GM19043 (cell line): ENCODE measurements around the gene ANKRD44.

ENCODE experiments used
- ATAC-seq: cut with Tn5 transposase; IDR thresholded peaks from one replicate; pipeline ENCODE4 v1.9.1; 2021; ENCODE audit warnings: low read depth; ENCODE audit not compliant: unreplicated experiment

Gene ANKRD44

DNA sequence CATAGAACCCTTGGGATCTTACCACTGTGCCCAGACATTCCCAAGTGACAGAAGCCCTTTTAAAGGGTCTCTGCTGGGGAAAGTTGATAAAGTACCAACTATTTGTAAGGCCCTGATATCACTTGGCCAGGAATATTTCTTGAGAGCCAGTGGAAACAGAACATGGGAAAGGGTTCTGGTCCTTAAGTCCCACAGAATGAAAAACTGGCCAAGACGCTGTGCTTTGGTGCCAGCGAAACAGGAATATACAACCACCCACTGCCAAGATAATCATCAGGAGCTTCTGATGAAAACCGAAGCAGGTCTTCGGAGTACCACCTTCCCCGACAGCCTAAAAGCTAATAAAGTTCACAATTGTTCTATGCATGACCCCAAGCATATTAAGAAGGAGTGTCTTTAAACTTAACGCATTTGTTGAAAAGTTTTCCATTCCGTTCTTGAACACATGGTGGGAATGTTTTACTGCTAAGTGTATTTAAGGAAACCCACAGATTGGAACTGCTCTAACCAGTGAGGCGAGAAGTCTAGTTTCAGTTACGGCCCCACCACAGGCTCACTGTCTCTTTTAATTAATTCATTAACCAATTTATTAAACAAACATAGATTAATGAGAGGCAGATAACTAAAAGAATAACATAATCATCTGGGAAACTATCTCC is 152.6 kb downstream of the ANKRD44 start:
- ATAC-seq: no peak

DNA sequence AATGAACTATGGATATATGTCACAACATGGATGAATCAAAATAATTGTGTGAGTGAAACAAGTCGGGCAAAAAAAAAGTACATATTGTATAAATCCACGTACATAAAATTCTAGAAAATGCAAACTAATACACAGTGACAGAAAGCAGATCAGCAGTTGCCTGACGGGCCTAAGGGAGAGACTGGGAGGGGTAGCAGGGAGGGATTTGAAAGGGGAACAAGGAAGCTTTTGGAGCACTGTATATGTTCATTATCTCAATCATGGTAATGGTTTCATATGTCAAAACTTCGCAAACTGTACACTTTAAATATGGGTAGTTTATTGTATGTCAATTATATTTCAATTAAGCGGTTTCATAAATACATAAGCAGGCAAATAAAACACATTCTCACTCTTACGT is 153.8 kb downstream of the ANKRD44 start:
- no peak for ATAC-seq

DNA sequence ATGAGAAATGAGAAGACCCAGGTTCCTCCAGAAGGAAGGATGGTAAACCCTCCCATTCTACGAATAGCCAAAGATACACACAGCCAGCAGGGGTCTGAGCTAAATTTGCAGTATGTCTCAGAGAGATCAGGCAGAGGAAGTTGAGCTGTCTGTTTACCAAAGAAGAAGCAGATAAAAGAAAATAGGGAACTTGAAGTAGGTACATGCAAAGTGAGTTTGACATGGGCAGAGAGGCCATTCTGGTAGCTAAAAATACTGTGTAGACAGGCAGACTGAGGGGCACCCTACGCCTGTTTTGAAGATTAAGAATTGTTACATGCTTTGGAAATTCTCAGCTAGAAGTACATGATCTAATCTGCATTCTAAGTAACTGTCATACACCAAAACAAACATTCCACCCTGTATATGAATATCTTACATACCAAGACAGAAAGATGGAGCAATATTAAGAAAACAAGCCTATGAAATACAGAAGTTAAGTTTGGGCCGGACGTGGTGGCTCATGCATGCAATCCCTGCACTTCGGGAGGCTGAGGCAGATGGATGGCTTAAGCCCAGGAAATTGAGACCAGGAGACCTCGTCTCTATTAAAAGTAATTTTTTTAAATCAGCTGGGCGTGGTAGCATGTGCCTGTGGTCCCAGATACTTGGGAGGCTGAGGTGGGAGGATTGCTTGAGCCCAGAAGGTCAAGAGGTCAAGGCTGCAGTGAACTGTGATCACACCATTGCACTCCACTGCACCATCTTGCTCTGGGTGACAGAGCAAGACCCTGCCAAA is 157.9 kb downstream of the ANKRD44 start:
- peak; percentile 85 for ATAC-seq

DNA sequence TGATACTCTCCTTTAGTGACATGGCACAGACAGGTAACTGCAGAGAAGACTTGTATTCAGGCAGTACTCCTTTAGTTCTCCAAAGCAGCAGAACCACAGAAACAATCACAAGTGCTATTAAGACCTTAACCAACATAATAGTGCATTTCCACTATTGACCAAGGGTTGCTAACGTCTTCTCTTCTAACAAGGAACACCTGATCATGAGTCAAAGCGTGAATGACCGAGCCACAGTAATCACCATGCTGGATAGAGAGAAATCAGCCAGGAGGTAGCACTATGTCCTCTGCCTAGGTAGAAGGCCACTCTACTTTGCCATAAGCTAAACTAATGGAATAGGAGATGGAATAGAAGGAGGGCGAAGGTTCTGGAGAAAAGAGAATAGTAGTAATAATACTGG is 161.0 kb downstream of the ANKRD44 start:
- ATAC-seq: no peak

DNA sequence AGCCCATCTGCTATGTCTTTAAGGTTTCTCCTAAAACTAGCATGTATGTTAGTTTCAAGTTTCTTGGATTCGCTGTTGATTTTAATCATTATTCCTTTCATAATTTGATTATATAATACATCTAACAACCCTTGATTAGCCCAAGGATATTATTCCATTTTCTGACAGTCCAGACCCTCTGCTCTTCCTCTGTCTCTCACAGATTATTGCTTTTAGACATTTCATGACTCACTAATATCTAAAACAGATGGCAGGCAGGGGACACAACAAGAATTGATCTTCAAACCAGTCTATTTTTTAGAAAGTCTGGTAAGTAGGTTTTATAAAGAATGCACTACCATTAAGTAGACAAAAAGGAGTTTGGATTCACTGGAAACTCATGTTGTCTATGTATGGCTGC is 162.2 kb downstream of the ANKRD44 start:
- ATAC-seq: no peak

DNA sequence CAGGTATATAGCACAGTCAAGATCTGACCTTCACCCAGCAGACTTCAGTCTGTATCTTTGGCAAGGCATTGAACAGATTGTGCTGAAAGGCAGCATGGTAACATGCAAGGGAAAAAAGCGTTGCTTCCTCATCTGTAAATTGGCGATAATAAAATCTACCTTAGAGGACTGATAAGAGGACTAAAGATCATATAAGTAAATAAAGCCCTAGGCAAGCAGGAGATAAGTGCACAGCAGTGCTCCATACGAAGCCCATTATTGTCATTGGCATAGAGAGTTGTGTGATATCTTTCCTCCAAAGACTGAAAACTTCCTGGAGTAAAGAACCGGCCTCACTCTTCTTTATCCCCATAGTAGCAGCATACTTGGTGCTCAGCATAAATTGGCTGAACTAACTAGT is 162.6 kb downstream of the ANKRD44 start:
- no peak for ATAC-seq

DNA sequence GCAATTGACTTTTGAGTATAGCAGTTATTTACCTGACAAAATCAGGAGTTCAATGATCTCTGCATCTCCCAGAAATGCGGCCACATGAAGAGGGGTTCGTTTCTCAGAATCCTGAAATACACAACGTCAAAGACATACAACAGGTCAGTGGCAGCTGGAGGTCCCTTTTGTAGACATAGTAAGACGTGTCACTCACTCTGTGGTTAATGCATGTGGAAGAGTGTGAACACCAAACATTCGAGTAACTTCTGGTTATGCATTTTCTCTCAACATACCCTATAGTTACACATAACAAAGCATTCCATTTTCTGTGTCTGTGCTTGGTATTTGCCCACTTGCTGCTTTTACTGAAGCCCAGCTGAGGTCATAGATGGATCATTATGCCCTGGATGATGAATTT is 163.6 kb downstream of the ANKRD44 start:
- ATAC-seq: no peak

DNA sequence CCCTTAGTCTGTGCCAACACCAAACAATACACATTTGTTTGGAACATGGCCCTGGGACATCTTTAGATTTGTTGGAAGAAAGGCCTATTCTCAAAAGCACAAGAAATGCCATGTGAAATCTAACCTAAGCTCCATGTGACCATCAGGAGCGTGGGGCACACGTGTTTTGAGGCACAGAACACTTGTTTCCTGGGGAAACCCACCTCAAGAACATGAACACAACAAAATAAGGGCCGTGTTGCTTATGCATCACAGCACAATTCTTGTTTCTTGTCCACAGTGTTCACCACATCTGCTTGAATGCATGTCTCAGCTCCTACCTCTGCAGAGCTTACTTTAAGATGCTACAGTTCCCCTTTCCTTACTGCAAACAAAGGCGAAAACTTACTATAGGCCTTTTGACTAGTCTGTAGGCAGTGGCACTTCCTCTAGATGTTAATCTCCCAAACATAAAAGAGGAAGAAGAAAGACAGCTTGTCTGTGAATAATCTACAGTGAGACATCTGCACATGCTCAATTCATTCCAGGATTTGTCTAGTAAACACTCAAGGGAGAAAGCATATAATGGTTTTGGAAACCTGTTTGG is 165.0 kb downstream of the ANKRD44 start:
- peak; percentile 96 for ATAC-seq

DNA sequence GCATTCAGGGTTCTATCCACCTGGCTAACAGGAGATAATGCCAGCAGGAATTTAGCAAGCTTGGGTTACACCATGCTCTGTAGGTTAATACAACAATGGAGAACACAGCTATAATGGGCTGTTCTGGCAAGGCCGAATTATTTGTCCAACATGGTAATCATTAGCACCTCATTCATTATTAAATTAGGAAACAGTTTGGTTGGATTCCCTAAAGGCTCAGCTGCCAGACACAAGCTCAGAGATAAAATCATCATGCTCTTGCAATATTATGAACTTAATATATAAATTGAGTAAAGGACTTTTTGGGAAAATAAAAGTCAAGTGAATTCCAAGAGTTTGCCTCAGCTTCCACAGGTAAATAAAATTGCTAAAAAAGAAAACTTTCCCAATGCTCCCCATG is 166.4 kb downstream of the ANKRD44 start:
- ATAC-seq: no peak

DNA sequence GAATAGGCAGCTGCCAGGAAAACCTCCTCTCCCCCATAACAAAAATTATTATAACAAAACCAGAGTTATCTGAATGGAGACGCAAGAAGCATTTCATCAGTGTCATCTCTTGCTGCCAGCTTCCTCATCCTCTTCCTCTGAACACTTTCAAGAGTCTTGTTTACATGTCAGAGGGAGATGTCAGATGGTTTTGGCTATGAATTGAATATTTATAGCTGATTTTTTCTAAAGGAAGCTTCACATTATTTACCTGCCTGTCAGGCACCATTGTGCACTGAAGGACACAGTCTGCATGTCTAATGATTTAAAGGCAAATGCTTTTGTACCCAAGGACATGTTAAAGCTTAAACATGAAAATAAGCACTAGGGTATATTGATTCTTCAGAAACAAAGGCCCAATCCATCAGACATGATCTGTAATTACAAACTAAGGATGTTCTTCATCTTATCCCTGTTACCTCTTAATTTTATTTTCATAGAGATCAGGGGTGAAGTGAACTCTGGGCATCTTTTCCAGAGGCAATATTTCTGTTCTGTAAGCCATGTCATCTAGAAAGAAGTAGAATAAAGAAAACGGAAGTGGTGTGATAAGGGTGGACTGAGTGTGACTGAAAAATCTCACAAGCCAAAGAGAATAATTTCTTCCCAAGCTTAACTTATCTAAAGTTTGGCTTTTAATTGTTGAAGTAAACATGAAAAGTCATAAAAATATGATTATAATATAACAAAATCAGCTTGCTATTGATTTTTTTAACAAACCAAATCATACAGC is 168.7 kb downstream of the ANKRD44 start:
- ATAC-seq: no peak

DNA sequence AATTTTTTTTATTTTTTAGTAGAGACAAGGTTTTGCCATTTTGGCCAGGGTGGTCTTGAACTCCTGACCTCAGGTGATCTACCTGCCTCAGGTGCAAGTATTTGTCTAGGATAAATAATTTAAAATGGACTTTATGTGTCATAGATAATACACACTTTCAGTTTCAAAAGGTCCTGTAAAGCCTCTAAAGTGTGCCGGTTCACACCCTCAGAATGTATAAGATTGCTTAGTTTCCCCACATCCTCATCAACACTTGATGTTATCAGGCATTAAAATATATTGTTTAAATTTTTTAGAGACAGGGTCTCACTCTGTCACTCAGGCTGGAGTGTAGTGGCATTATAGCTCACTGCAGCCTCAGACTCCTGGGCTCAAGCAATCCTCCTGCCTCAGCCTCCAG is 170.5 kb downstream of the ANKRD44 start:
- no peak for ATAC-seq

DNA sequence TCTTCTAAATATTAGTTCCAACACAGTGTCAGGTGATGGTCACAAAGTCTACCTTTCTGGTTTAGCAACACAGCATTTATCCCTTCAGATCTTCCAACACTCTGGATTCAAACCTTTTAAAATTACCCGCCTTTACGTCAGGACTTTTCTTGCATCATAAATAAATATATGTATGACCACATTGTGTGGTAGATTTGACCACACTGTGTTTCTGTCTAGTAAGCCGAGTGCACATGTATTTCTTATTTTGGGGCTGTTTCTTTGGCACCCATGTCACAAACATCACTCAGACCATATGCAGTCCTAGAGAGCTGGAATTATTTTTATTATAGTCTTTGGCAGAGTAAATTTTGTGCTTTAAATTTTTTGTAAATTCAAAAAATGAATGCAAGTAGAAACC is 172.1 kb downstream of the ANKRD44 start:
- no peak for ATAC-seq

DNA sequence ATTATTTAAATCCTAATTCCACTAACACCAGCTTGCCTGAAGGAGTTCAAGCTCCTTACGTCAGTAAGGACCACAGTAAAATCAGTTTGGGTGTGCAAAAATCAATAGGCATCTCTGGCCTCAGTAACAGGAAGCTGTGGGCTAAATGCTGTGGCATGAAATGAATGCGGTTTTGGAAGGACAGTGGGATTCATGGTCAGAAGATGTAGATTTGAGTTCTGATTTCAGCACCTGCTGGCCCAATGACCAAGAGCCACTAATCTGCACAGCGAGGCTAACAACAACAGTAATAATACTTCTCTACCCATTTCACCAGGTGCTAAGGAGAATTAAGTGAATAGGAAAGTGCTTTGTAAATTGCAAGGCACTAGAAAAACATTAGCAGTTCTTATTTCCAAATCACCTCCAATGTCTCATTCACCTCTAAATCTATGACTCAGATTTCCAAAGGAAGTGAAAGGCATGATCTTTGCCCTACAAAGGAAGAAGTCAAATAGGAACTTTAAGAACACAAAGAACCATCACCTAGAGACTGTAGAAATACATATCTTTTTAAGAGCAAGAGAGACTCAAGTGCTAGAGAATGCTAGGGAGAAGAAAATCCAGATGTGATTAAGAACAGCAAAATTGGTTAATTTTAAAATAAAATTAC is 172.6 kb downstream of the ANKRD44 start:
- no peak for ATAC-seq

DNA sequence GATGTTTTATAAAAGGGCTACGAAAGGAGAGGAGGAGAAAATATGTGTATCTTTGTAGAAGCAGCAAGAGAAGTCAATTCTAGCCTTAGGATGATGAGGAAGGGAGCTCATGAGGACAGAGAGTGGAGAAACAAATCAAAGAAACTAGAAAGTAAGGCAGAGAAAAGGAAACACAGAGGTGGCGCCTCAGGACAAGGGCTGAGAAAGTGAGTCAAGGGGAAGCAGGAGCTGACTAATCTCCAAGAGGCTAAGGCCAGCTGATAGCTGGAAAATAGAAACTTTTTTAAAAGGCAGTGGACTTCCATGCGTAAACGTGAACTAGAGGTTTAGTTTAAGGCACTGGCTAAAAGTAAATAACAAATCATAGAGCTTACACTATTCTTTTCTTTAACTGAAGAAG is 173.3 kb downstream of the ANKRD44 start:
- no peak for ATAC-seq

DNA sequence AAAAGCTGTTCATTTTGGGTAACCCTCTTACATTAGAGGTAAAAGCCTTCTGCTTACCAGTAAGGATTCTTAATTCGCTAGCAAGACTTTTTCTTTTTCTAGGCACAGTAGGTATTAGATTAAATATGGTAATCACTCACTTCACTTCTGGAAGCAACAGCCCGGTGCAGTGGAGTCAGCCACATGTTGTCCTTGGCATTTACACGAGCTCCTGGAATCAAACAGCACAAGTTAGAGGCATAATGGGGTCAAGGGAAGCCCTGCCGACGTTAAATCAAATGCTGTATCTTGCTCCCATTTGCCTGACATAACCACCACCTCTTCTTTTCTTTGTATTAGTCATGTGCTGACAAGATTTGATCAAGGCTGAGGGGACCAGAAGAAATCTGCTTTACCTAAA is 174.1 kb downstream of the ANKRD44 start:
- ATAC-seq: no peak

DNA sequence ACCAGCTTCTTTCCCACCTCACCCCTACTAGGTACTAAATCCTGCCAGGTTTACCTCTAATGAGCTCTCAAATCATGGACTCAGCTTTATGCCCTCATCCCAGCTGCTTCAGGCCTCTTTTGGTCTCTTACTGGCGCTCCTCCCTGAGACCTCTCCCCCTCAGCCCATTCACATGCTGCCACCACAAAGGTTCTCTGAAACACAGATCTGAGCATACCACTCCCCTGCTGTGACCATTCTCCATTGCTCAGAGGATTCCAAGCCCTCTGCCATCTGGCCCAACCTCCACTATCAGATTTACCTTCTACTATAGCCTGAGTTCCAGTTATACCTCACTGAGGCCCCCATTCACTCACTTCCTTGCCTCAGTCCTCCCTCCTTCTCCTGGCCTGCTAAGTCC is 174.8 kb downstream of the ANKRD44 start:
- no peak for ATAC-seq

DNA sequence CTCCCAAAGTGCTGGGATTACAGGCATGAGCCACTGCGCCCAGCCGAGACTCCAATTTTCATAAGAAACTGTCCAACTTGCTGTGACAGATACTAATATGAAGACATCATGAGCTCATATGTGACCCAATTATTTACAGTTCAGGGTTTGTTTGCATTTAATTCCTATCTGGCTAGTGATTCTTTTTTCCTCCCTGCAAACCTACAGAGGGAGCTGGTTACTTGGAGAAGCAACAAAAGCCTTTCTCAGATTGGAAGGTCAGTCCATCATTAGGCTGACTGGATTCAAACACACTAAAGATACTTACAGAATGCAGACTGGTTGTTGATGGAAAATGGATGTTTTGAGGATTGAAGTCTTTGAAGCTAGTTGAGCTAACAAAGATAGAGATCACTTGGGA is 176.4 kb downstream of the ANKRD44 start:
- ATAC-seq: no peak

DNA sequence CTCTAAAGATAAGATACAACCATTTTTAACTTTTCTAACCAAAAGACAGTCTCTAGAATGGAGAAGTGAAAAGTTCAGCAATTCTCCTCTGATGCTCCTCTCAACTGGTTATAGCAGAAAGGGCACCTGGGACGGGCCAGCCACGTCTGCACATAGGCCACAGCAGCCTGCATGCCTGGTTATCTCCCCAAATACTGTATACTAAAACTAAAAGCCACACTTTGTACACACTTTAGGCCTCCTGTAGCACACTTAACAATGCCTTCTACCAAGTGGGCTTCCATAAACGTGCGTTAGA is 179.1 kb downstream of the ANKRD44 start:
- peak; percentile 70 for ATAC-seq

DNA sequence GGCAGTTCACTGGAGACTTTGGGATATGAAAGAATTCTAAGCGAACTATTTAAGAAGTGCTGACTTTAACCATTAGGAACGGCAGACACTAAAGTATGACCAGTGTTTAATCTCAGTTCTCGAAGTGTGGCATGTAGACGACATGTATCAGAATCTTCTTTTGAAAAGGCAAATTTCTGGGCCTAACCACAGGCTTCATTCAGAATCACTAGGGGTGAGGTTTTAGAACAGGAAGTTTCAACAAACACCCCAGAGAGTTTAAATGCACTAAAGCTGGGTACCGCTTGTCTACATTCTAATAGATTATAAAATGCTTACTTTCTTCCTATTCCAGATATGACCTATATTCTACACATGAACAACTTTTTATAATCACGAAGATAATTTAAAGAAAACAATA is 180.3 kb downstream of the ANKRD44 start:
- ATAC-seq: peak; percentile 80

DNA sequence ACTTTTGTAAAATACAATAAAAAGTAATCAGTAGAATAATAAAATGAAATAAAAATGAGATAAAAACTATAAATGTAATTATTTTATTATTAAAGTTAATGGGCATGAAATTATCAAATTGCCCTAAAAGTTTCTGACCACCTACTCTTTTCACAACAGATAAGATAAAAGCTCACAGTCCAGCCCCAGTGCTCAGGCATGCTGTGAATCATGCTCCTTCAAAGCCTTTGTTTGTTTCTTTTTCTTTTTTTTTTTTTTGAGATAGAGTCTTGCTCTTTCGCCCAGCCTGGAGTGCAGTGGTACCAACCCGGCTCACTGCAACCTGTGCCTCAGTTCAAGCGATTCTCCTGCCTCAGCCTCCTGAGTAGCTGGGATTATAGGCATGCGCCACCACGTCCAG is 181.7 kb downstream of the ANKRD44 start:
- ATAC-seq: no peak

DNA sequence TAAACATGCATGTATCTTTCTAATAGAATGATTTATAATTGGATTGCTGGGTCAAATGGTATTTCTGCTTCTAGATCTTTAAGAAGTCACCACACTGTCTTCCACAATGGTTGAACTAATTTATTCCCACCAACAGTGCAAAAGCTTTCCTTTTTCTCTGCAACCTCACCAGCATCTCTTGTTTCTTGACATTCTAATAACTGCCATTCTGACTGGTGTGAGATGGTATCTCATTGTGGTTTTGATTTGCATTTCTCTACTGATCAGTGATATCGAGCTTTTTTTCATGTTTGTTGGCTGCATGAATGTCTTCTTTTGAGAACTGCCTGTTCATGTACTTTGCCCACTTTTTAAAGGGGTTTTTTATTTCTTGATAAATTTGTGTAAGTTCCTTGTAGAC is 182.5 kb downstream of the ANKRD44 start:
- ATAC-seq: no peak
